Measurements from ENCODE around the gene ANKS4B. TPM values are rescaled to one million over a fixed set of nuclear protein-coding genes. Genes with fewer than 3 reads are reported as not detected.
A peak's percentile ranks its signal among the peaks of the same experiment; 100 is the strongest.

Gene ANKS4B
- total RNA-seq, 2 experiments from 2014 or later: not detected

DNA sequence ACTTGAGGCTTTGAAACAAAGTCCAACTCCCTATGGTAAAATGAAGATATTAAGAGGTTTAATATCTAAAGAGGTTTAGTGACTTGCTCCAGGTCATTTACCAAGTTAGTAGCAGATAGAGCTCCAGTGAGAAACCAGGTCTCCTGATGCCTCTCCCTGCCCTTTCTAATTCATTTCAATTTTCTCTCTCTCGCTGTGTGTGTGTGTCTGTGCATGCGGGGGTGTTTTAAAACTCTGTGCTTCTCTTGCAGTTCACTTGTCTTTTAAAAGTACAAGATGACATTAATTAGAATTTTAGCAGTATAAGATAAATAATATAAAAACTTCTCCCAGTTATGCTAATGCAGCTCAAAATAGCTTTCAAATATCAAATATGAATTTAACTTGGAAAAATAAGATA is 13.9 kb upstream of the ANKS4B start:
- CTCF ChIA-PET: interaction anchor here (0.6 kb wide), 1 partner anchor 1452 kb away, joined by 3 read pairs; no protein-coding TSS in a partner anchor
- no peaks in the 10 kb centered on the region for H3K9me3 Mint-ChIP-seq (ENCODE audit: low read depth)
- H3K27ac Mint-ChIP-seq: no peak overlapping the region
- H3K4me1 Mint-ChIP-seq: peaks cover under 1% of the 10 kb centered on the region
- peaks cover 25% of the 10 kb centered on the region for H3K27me3 Mint-ChIP-seq
- ATAC-seq (no peak), DNase-seq (no peak)
- no peak overlapping the region for H3K4me3 Mint-ChIP-seq
- intact Hi-C loops (cut with DNase I, micrococcal nuclease): no loop called here
- POLR2A ChIA-PET: no interaction called here
- H3K36me3 Mint-ChIP-seq (ENCODE audit: low read depth): no peaks in the 10 kb centered on the region

DNA sequence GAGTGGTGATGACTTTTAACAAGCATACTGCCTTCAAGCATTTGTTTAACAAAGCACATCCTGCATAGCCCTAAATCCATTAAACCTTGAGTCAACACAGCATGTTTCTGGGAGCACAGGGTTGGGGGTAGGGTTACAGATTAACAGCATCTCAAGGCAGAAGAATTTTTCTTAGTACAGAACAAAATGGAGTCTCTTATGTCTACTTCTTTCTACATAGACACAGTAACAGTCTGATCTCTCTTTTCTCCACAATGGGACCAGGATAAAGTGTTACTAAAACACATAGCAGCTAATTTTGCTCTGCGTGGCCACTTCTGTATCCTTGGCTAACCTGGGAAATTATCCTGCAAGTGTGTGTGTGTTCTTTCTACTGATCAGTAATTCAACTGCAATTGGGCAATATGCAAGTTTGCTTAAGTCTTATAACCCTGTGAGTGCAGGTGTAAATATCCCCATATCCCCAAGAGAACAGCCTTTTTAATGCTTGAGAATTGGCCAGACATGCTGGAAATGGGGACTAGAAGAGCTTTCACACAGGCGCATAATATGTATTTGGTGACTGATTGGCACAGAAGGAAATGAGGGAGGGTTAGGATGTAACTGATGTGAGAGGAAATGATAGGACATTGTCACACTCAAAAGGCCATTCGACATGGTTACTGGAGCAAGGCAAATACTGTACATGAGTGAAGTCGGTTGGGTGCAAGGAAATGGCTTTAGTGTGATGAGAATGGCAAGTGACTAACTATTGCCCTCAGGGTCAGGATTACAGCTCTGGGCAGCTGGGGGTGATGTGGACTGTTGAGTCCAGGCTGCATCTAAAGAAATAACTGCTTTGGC is 10.8 kb upstream of the ANKS4B start:
- peaks cover 4% of the 10 kb centered on the region for H3K4me1 Mint-ChIP-seq
- H3K27me3 Mint-ChIP-seq: peaks cover 30% of the 10 kb centered on the region
- no peaks in the 10 kb centered on the region for H3K9me3 Mint-ChIP-seq (ENCODE audit: low read depth)
- ChIA-PET CTCF (interaction anchor here (0.5 to 0.8 kb wide), 3 partner anchors 22 to 315 kb away, joined by 3 to 4 read pairs (median 3); no protein-coding TSS in a partner anchor), POLR2A (no interaction called here)
- no peak for DNase-seq
- H3K4me3 Mint-ChIP-seq: no peak overlapping the region
- no peak for ATAC-seq
- H3K36me3 Mint-ChIP-seq (ENCODE audit: low read depth): no peaks in the 10 kb centered on the region
- intact Hi-C loops (cut with DNase I, micrococcal nuclease): no loop called here
- H3K27ac Mint-ChIP-seq: no peak overlapping the region

DNA sequence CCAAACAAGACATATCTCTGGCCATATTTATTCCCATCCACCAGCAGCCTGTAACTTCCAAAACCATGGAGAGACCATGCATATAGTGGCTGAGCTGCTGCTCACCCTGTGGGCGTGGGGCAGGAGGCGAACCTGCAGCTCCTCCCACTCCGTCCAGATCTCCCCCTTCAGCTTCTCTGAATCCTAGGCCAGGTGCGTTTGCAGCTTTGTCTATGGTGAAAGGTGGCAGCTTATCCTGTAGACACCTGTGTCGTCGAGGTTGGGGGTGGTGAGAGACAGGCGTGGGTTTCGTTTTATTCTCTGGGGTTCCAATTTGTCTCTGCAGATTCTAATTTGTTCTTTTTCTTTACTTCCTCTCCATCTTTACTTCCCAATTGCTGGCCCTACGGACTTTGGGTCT is 9.7 kb upstream of the ANKS4B start:
- no peaks in the 10 kb centered on the region for H3K9me3 Mint-ChIP-seq (ENCODE audit: low read depth)
- ATAC-seq: no peak

DNA sequence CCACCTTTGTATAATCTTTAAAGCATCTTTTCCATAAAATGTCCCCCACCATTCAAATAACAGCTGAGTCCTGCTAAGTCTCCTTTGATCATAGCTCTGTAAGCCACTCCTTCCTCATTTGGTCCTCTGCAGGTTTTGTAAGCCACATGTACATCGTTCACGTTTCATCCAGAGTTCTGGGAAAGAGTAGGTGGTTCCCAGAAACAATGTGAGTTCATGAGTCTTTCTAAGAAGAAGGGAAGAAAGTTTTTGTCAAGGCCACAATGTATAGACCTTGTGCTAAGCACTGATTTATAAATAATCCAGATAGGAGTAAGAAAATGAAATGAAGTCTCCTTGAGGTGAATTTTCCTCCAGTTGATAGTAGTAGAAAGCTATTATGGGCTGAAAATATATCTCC is 8.7 kb upstream of the ANKS4B start:
- no peaks in the 10 kb centered on the region for H3K36me3 Mint-ChIP-seq (ENCODE audit: low read depth)
- no peaks in the 10 kb centered on the region for H3K9me3 Mint-ChIP-seq (ENCODE audit: low read depth)
- intact Hi-C loops (cut with DNase I, micrococcal nuclease): no loop called here
- CTCF ChIA-PET: no interaction called here
- peaks cover 4% of the 10 kb centered on the region for H3K4me1 Mint-ChIP-seq
- no peak for DNase-seq
- POLR2A ChIA-PET: no interaction called here
- no peak overlapping the region for H3K27ac Mint-ChIP-seq
- ATAC-seq: peak; percentile 60
- peaks cover 38% of the 10 kb centered on the region for H3K27me3 Mint-ChIP-seq
- H3K4me3 Mint-ChIP-seq: no peak overlapping the region

More for the DNA sequence above, 9.7 kb upstream of the ANKS4B start:
- intact Hi-C loops (cut with DNase I, micrococcal nuclease): no loop called here
- Mint-ChIP-seq H3K4me1 (peaks cover 4% of the 10 kb centered on the region), H3K4me3 (no peak overlapping the region), H3K36me3 (ENCODE audit: low read depth) (no peaks in the 10 kb centered on the region), H3K27ac (no peak overlapping the region), H3K27me3 (peaks cover 35% of the 10 kb centered on the region)
- ChIA-PET POLR2A (no interaction called here), CTCF (interaction anchor here (0.6 kb wide), 1 partner anchor 38 kb away, joined by 3 read pairs; no protein-coding TSS in a partner anchor)
- no peak for DNase-seq

DNA sequence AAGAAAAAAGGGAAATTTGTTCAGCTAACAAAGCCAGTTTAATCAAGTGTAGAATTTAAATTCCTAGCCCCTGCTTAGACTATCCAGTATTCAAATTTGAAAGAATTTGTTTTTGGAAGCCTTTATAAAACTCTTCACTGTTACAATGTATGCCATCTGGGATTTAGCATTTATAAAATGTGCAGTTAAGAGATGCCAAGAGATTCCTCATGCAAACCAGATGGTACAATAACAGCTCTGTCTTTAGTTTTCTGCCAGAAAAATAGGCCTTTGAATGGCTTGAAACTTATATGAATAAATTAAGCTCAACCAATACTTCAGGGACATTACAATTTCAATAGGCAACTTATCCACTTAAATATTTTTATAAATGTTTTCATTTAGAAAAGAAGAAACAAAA is 6.8 kb upstream of the ANKS4B start:
- CTCF ChIA-PET: interaction anchor here (0.7 to 1.4 kb wide), 2 partner anchors 24 to 1458 kb away, joined by 4 read pairs; no protein-coding TSS in a partner anchor

DNA sequence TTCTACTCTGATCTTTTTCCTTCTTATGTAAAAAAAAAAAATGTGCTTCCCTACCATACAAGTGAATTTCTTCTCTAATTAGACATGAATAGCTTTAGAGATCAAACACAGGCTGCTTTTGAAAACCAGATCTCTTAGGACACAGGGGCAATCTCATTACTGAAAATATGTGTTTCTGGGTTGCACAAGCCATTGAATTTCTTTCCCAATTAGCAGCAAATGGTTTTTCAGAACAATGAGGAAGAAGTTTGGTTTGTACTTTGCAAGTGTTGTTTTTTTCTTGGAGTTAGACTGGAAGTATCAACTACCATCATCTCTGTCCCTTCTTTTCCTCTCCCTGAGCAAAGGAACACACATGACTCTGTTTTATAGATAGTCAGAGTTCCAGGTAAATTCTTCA is 5.6 kb upstream of the ANKS4B start:
- Mint-ChIP-seq H3K9me3 (ENCODE audit: low read depth) (no peaks in the 10 kb centered on the region), H3K27me3 (peaks cover 35% of the 10 kb centered on the region), H3K4me1 (peaks cover 4% of the 10 kb centered on the region), H3K27ac (no peak overlapping the region), H3K36me3 (ENCODE audit: low read depth) (no peaks in the 10 kb centered on the region), H3K4me3 (no peak overlapping the region)
- intact Hi-C loops (cut with DNase I, micrococcal nuclease): no loop called here
- ATAC-seq (no peak), DNase-seq (no peak)
- POLR2A ChIA-PET: no interaction called here
- CTCF ChIA-PET: interaction anchor here (1.4 kb wide), 1 partner anchor 25 kb away, joined by 4 read pairs; no protein-coding TSS in a partner anchor

More for the DNA sequence above, 6.8 kb upstream of the ANKS4B start:
- peaks cover 35% of the 10 kb centered on the region for H3K27me3 Mint-ChIP-seq
- DNase-seq: no peak
- ATAC-seq: no peak
- H3K36me3 Mint-ChIP-seq (ENCODE audit: low read depth): no peaks in the 10 kb centered on the region
- POLR2A ChIA-PET: no interaction called here
- H3K27ac Mint-ChIP-seq: no peak overlapping the region
- H3K9me3 Mint-ChIP-seq (ENCODE audit: low read depth): no peaks in the 10 kb centered on the region
- intact Hi-C loops (cut with DNase I, micrococcal nuclease): no loop called here
- peaks cover 4% of the 10 kb centered on the region for H3K4me1 Mint-ChIP-seq
- H3K4me3 Mint-ChIP-seq: no peak overlapping the region

DNA sequence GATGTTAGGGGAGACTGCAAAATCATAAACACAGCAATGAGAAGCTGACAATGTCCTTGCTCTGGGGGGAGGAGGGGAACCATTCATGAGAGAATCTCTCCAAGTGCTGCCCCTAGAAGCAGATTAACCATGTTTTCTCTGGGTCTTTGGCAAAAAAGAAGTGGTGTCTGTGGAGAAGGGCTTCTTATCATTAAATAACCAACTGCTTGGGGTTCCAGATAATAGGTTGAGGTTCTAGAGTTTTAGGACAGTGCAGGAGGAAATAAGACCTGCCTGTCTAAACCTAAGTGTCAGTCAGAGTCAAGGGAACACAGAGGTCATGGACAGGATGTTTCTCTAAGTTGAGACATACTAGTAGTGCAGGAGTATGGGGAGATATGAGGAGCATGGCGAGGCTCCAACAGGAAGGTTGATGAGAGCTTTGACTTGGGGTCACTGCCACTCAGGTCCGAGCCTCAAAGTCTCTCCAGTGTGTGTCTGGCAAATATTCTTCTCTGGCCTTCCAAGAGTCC is 5.1 kb upstream of the ANKS4B start:
- ChIA-PET POLR2A (no interaction called here), CTCF (no interaction called here)
- H3K9me3 Mint-ChIP-seq (ENCODE audit: low read depth): no peaks in the 10 kb centered on the region
- no peak overlapping the region for H3K4me3 Mint-ChIP-seq
- peaks cover 4% of the 10 kb centered on the region for H3K4me1 Mint-ChIP-seq
- peaks cover 38% of the 10 kb centered on the region for H3K27me3 Mint-ChIP-seq
- H3K27ac Mint-ChIP-seq: no peak overlapping the region
- intact Hi-C loops (cut with DNase I, micrococcal nuclease): no loop called here
- ATAC-seq (no peak), DNase-seq (no peak)
- H3K36me3 Mint-ChIP-seq (ENCODE audit: low read depth): no peaks in the 10 kb centered on the region

DNA sequence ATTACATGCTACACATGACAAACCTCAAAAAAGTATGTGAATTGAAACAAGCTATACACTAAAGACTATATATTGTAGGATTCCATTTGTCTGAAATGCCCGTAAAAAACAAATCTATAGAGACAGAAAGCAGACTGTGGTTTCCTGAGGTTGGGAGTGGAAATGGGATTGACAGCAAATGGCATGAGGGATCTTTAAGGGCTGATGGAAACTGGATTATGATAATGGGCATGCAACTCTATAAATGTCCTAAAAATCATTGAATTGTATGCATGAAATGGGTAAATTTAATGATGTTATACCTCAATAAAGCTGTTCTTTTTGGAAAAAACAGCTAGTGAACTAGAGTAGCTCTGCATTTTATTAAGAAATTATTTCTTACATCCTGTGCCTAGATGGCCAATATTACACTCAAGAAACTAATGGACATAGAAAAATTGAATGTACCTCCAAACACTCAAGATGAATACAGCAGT is 416 bp upstream of the ANKS4B start:
- intact Hi-C loops (cut with DNase I, micrococcal nuclease): no loop called here
- DNase-seq (no peak), ATAC-seq (no peak)
- H3K4me3 Mint-ChIP-seq: no peak overlapping the region
- no peaks in the 10 kb centered on the region for H3K4me1 Mint-ChIP-seq
- no peaks in the 10 kb centered on the region for H3K36me3 Mint-ChIP-seq (ENCODE audit: low read depth)
- ChIA-PET CTCF (interaction anchor here (0.6 kb wide), 1 partner anchor 74 kb away, joined by 3 read pairs; the partner anchor contains the start of gene LDAF1), POLR2A (no interaction called here)
- H3K9me3 Mint-ChIP-seq (ENCODE audit: low read depth): no peaks in the 10 kb centered on the region
- H3K27ac Mint-ChIP-seq: no peak overlapping the region
- peaks cover 33% of the 10 kb centered on the region for H3K27me3 Mint-ChIP-seq

DNA sequence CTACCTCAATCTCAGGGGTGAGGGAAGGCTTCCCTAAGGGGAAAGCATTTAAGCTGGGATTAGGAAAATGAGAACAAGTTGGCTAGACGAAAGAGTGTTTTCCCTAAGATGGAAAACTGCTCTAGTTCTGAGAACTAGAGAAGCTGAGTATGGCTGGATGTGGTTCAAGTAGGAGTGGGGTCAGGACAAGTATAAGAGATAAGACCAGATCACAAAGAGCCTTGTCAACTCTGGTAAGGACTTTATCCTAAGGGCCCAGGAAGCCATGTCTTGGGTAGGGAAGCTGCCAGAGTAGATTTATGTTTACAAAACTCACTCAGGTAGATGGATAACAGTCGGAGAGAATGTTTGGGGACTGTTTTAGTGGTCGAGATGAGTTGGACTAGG is 1.7 kb downstream of the ANKS4B start:
- POLR2A ChIA-PET: no interaction called here
- CTCF ChIA-PET: no interaction called here
- no peaks in the 10 kb centered on the region for H3K4me1 Mint-ChIP-seq
- H3K36me3 Mint-ChIP-seq (ENCODE audit: low read depth): no peaks in the 10 kb centered on the region
- no peak for ATAC-seq
- peaks cover 27% of the 10 kb centered on the region for H3K27me3 Mint-ChIP-seq
- no peak overlapping the region for H3K4me3 Mint-ChIP-seq
- no peaks in the 10 kb centered on the region for H3K9me3 Mint-ChIP-seq (ENCODE audit: low read depth)
- H3K27ac Mint-ChIP-seq: no peak overlapping the region
- no peak for DNase-seq
- intact Hi-C loops (cut with DNase I, micrococcal nuclease): no loop called here

DNA sequence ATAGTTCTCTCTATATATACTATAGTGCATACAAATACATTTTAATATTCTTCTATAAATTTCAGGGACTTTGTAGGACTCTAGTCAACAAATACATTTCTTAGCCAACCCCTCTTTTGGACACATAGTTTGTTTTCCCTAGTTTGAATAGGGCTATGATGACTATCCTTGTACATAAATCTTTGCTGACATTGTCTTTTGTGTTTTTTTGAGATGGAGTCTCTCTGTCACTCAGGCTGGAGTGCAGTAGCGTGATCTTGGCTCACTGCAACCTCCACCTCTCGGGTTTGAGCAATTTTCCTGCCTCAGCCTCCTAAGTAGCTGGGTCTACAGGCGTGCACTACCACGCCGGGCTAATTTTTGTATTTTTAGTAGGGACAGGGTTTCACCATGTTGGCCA is 3.3 kb downstream of the ANKS4B start:
- Mint-ChIP-seq H3K4me3 (no peak overlapping the region), H3K36me3 (ENCODE audit: low read depth) (no peaks in the 10 kb centered on the region), H3K27me3 (peaks cover 27% of the 10 kb centered on the region), H3K4me1 (no peaks in the 10 kb centered on the region), H3K9me3 (ENCODE audit: low read depth) (no peaks in the 10 kb centered on the region), H3K27ac (no peak overlapping the region)
- ChIA-PET POLR2A (no interaction called here), CTCF (no interaction called here)
- no peak for ATAC-seq
- no peak for DNase-seq
- intact Hi-C loops (cut with DNase I, micrococcal nuclease): no loop called here

DNA sequence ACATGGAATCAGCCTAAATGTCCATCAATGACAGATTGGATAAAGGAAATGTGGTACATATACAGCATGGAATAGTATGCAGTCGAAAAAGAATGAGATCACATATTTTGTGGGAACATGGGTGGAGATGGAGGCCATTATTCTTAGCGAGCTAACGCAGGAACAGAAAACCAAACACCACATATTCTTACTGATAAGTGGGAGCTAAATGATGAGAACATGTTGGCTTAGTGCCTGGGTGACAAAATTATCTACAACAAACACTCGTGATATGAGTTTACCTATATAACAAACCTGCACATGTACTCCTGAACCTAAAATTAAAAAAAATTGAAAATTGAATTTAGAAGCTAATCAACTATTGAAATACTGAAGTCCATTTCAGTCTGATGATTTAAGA is 6.1 kb downstream of the ANKS4B start:
- Mint-ChIP-seq H3K9me3 (ENCODE audit: low read depth) (no peaks in the 10 kb centered on the region), H3K36me3 (ENCODE audit: low read depth) (no peaks in the 10 kb centered on the region), H3K27me3 (peaks cover 17% of the 10 kb centered on the region), H3K27ac (no peak overlapping the region), H3K4me3 (no peak overlapping the region), H3K4me1 (no peaks in the 10 kb centered on the region)
- ATAC-seq (no peak), DNase-seq (no peak)
- CTCF ChIA-PET: no interaction called here
- POLR2A ChIA-PET: no interaction called here
- intact Hi-C loops (cut with DNase I, micrococcal nuclease): no loop called here

DNA sequence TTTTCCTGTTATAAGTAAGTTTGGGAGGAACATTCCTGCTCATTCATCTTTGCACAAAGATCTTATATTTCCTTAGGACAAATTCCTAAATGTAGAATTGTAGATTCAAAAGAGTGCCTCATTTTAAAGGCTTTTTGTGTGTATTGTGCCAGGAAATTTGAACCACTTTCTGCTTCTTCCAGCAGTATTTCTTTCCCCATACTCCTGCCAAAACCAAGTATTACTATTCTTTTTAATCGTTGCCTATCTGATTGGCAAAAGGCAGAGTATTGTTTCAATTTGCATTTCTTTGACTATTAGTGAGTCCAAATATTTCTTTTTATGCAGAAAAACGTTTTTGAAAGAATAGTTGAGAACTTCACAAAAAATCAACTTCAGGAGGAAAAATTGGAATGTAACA is 9.3 kb downstream of the ANKS4B start:
- Mint-ChIP-seq H3K9me3 (ENCODE audit: low read depth) (no peaks in the 10 kb centered on the region), H3K4me1 (no peaks in the 10 kb centered on the region), H3K4me3 (no peak overlapping the region), H3K27me3 (peaks cover 18% of the 10 kb centered on the region), H3K36me3 (ENCODE audit: low read depth) (no peaks in the 10 kb centered on the region), H3K27ac (no peak overlapping the region)
- ATAC-seq: no peak
- CTCF ChIA-PET: no interaction called here
- intact Hi-C loops (cut with DNase I, micrococcal nuclease): no loop called here
- POLR2A ChIA-PET: no interaction called here
- no peak for DNase-seq
